GM18505 (cell line): ENCODE measurements around the gene PBX1.
"Not testable (repeated sequence)": the region's sequence is repeated elsewhere in the genome, so short reads cannot be mapped to it uniquely, and the experiment has no call there.

Experiments used
- ATAC-seq: cut with Tn5 transposase; IDR thresholded peaks from one replicate; pipeline ENCODE4 v1.9.1; 2021; ENCODE audit not compliant: unreplicated experiment
- POLR2A ChIP-seq: IDR thresholded peaks from 4 replicates; pipeline ENCODE4 v1.6.1; 2011; ENCODE audit warnings: borderline replicate concordance; ENCODE audit not compliant: insufficient read depth, insufficient read length; ENCODE audit errors: extremely low read depth

Gene PBX1

DNA sequence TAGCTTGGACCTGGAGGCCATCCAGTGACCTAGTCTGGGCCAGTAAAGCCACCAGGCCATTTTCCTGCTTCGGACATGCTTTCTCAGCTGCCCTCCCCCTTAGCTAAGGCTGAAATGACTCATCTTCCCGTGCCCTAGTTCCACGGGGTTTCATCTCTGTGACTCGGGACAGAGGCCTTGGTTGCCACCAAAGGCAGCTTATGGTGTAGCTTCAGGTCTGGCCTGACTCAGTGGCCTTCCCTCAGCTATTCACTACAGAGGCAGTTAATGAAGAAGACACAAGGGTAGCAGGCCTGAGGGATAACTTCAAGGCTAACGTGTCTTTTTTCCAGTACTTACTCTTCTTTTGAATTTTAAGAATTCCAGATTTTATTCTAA, 82.4 kb downstream of the PBX1 start:
- ATAC-seq: no peak
- TF ChIP-seq POLR2A: no peak

DNA sequence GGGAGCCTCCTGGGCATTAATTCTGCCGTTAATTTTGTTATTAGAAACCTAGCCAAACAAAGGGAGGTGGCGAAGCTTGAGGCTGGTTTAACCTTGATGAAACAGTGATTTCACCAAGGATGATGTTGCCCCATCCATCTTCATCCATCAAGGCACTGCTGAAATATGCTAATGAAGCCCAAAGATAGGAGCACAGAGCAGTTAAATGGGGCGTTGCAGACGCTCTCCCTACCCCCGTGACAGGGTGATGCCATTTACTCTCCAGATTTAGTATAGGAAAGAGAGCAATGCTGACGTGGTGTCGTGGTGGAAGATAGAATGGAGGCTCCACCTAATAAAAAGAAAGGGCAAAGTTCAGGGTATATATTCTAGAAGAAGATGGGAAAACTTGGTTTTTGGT, 84.0 kb downstream of the PBX1 start:
- no peak for TF ChIP-seq POLR2A
- ATAC-seq: no peak

DNA sequence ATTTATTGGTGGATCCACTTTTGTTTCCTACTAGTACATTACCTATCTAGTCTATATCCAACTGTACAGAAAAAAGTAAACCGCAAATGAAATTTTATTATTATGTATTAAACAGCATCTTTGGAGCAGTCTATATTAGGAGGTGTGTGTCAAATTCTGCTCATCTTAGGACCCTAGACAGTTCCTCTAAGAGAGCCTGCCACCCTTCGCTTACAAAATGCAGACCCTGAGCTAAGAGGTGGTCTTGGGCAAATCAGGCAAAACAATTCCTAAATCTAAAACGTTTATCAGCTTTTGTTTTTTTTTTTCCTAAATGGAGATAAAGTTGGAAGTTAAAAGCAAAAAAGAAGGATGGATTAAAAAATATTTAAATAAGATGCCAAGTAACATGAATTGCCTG, 85.3 kb downstream of the PBX1 start:
- TF ChIP-seq POLR2A: no peak
- no peak for ATAC-seq

DNA sequence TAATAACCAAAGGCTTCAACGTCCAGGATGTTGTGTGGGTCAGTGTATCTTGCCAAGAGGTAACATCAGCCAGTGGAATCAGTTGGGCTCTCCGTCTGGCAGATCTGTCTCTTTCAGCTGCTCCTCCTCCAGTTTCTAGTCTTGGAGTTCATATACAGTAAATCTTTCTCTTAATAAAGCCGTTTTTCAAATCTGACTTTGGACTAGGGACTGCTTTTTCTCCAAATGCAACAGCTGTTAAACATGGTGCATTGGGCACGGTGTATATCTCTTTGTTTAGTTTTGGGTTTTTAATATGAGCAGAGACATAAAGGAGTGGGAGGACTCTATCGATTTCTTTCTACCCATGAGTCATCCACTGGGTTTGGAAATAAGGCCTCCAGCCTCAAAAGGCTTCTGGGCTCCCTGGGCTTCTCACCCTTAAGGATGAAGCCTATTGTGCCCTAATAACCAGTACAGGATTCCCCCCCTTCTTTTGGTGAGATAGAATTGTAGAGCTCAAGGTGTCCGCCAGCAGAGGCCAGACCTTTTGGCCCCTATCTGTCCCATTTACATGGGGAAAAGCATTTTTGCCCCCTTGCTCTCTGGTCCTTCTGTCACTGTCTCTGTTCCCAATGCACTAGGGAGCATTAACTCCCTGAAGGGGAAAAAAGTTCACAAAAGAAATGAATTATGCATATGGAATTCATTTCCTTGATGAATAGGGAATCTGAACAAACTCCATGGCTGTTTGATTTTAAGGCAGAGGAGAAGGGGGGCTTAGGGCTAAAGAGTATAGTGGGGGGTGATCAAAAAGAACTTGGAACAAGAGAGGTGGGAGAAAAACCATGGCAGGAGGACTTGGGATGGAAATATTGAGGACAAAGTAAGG, 86.0 kb downstream of the PBX1 start:
- no peak for TF ChIP-seq POLR2A
- no peak for ATAC-seq

DNA sequence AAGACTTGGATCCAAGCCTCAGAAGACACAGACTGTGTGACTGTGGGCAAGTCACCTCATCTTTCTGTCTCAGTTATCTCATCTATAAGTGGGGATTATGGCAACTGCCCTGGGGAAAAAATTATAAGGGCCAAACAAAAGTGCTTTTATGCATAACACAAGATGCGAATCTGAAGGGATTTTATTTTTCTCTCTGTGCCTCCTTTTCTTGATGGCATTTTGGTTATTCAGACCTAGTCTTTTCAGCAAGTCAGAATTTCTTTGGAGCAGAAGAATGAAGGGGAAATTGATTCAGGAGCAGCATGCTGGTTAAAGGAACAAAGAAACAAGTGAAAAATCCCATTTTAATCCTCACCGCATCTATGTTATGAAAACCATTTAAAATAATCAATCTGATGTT, 86.9 kb downstream of the PBX1 start:
- TF ChIP-seq POLR2A: no peak
- no peak for ATAC-seq

DNA sequence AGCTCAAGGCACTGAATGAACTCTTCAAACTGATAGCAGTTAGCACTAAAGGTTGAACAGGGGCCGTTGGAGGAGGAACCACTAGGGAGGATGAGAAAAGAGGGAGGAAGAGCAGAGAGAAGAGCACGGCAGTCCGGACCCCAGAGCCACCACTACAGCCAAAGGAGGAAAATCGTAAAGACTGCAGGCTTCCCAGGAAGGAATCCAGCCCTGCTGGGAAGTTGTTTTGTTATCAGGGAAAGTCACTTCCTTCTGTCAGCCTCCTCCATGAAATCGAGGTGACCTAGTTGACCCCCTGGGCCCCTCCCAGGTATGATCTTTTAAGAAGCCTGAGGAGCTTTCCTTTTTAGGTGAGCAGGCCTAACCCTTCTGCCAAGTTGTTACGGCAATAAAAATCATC, 88.2 kb downstream of the PBX1 start:
- TF ChIP-seq POLR2A: no peak
- no peak for ATAC-seq

DNA sequence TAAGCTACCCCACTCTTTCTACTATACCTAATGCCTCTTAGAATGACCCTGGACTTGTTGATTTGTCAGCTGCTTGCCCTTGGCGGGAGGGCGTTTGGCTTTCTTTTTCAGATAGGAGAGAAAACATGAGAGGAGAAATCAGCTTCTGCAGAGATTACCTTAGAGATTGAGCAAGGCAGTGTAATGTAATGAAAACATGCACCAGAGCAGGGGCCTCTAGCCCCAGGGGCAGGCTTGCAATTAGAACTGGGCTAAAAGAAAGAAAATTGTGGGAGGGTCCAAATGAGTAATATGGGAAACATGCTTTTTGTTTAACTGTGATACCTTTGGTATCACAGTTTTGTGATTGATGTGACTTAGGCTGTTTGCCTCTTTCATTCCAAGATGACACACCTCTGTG, 89.7 kb downstream of the PBX1 start:
- ATAC-seq: no peak
- no peak for TF ChIP-seq POLR2A

DNA sequence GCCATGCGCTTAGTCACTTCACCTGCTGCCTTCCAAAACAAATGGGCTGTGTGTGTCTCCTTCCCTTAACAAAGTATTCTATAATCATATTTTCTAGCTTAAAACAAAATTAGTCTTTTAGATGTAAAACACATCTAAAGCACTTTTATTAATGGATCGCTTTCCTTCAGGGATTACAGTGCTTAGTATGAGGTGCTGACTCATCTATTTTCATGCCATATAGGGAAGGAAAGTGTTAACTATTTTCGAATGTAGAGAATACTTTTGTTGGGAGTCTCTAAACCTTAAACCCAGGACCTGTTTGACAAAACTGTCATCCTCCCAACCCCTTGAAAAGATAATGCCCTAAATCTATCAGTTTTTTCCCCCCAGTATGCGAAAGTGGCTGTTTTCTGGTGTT, 90.2 kb downstream of the PBX1 start:
- ATAC-seq: no peak
- no peak for TF ChIP-seq POLR2A

DNA sequence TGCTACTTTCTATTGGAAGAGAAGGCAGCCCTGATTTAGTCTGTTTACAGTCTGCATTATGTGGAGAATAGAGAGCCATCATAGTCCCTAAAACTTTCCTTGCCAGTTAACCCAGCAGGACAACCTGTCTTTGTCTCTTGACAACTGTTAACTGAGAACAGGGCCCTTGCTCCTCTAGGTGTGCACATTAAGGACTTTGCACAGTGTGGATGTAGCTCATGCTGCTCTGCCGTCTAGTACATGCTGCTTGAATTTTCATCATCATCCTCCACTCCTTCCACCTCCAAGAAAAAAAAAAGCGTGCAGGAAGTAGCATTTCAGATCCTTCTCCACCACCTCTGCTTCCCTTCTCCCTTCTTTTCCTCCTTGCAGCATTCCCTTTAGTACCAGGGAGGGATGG, 91.5 kb downstream of the PBX1 start:
- TF ChIP-seq POLR2A: no peak
- no peak for ATAC-seq

DNA sequence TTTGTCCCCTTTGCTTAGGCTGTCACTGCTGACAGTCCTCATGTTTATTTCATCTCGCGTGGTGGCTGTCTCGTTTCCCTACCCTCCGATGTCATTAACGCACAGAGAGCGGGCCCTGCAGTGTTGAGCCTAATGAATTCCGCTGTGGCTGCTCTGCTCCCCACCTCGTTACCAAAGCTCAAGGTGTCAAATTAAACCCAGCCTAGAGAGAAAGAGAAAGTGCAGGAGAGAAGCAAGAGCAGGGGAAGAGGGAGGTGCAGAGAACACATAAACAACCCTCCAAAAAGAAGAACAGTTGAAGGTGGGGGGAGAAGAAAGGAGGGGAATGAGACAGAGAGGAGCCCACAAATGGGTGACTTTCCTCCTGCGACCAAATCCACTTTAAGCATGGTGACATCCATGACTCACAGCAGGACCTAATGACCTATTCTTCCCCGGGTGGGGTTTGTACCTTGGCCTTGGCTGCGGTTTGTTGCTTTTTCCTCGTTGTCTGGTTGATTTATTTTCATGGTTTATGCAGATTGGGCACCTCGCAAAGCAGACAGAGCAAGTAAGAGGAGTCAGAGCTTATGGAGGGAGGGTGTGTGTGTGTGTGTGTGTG, 92.5 kb downstream of the PBX1 start:
- ATAC-seq: no peak
- no peak for TF ChIP-seq POLR2A

DNA sequence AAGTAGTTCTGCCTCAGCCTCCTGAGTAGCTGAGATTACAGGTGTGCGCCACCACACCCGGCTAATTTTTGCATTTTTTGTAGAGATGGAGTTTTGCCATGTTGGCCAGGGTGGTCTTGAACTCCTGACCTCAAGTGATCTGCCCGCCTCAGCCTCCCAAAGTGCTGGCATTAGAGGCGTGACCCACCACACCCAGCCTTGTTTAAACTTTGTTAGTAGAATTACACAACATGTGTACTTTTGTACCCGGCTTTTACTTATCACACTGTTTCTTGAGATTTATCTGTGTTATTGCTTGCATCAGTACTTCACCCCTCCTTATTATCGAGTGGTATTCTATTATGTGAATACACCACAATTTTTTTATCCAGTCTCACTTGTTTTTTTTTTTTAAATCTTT, 94.0 kb downstream of the PBX1 start:
- not testable (repeated sequence) for ATAC-seq

DNA sequence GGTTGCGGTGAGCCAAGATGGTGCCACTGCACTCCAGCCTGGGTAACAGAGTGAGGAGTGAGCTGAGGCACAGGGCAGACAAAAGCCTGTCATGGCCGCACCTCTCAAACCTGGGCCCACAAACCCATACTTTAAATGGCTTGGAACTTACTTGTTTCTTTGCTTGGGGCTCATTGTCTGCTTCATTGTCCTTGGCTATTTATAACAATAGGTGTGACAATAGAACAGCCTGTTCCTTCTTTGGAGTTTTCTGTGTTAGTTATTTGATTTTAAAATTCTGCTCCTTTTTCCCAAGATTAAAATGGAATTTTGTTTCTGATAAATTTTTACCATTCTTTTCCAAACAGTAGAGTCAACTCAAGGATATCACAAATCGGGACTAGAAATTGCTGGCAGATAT, 94.7 kb downstream of the PBX1 start:
- ATAC-seq: no peak
- no peak for TF ChIP-seq POLR2A

DNA sequence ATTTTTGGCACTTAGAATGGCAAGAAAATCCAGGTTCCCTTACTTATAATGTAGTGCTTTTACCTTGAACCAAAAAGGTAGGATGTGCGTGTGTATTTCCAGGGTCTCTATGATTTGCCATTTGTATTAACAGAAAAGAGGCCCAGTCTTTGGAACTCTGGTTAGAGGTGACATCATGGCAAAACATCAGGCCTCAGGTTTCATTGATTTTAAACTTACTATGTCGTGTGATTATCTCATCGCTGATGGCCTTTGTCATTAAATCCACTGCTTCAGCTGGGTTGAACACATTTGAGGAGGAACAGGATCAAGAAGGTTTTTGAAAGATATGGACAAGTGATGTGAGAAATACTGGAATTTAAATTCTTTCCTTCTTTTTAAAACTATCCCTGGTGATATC, 95.2 kb downstream of the PBX1 start:
- no peak for ATAC-seq
- TF ChIP-seq POLR2A: no peak

DNA sequence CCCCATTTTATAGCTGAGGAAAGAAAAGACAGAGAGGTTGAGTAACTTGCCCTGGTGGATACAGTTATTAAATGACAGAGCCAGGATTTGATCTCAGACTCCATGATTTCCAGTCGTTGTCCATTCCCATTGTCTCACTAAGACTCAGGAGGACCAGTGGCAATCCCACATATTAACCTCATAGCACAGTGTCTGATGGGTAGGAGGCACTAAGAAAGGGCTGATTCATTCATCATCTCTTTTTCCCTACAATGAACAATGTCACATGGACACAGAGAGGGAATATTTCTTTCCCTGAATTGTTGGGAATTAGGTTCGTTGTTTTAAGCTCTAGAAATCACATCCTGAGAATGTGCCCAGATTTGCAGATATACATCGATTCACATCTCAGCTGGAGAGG, 99.9 kb downstream of the PBX1 start:
- no peak for ATAC-seq
- TF ChIP-seq POLR2A: no peak
